ENCODE data around the gene CD53. TPM values are rescaled to one million over a fixed set of nuclear protein-coding genes. Genes with fewer than 3 reads are reported as not detected.

CD53 gene
- total RNA-seq, 1 donor from 2014 or later = not detected

GRCh38 chr1:110875216-110875731 lies 2.3 kb downstream of the CD53 start:
- no peak for DNase-seq (ENCODE audit: low read depth)

- DNase-seq (ENCODE audit: low read depth) = no peak
Measured at GRCh38 chr1:110876748-110877341, 3.9 kb downstream of the CD53 start.

GRCh38 chr1:110877364-110877763 lies 4.4 kb downstream of the CD53 start:
- no peak for DNase-seq (ENCODE audit: low read depth)

- DNase-seq (ENCODE audit: low read depth) = no peak
Measured at GRCh38 chr1:110877776-110878175, 4.8 kb downstream of the CD53 start.

GRCh38 chr1:110878591-110878990 lies 5.6 kb downstream of the CD53 start:
- DNase-seq (ENCODE audit: low read depth) = no peak

DNA sequence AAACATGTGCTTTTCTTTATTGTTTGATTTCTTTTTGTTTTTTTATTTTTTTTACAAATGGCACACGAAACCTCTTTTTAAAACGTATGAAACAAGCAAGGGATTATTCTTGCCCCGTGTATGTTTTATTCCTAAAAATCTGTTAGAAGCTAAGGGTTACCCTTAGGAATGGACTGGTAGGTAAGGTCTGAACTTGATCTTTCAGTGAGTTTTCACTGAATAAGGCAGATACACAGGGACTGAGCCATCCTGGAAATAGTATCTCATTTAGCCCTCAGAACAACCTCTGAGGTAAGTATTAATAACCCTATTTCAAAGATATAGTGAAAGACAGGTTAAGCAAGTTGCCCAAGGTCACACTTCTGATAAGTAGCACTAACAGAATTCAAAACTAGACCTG lies 6.0 kb downstream of the CD53 start:
- DNase-seq (ENCODE audit: low read depth) = no peak

DNA sequence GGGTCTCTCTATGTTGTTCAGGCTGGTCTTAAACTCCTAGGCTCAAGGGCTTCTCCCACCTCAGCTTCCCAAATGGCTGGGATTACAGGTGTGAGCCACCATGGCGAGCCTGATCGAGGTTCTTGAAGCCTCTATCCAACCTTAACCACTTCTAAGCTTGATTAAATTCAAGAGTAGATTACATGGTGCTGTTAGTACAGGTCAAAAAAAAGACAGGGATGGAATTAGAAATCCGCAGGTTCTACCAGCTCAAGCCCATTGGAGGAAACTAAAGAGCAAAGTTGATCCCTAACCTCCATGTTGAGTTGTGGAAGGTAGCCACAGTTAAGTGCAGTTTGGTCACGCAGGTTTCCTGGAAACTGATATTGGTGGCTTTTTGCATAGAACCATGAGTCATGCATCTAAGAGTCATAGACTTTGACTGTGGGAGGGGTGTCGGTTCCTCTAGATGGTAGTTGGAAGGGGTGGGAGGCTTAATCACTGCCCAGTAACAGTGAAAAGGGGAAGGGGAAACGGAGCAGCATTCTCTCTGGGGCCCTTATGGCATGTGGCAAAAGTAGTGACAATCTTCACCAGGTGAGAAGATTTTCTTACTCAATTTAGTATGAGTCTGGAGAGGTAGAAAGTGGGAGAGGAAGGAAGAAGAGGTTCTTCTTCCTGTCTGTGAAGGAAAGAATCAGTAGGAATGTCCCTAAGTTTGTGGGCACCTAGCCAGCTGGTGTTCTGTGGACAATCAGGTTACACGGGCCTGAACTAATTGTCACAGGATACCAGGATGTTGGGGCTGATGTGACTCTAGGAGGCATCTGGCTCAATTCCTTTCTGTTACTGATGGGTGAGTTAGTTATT lies 7.0 kb downstream of the CD53 start:
- no peak for DNase-seq (ENCODE audit: low read depth)

- no peak for DNase-seq (ENCODE audit: low read depth)
Measured at GRCh38 chr1:110880708-110881374, 7.9 kb downstream of the CD53 start.

- no peak for DNase-seq (ENCODE audit: low read depth)
Measured at GRCh38 chr1:110888049-110888448, 15.1 kb downstream of the CD53 start.

GRCh38 chr1:110888641-110889040 lies 15.7 kb downstream of the CD53 start:
- DNase-seq (ENCODE audit: low read depth) = no peak

GRCh38 chr1:110890474-110891196 lies 17.7 kb downstream of the CD53 start:
- no peak for DNase-seq (ENCODE audit: low read depth)

DNA sequence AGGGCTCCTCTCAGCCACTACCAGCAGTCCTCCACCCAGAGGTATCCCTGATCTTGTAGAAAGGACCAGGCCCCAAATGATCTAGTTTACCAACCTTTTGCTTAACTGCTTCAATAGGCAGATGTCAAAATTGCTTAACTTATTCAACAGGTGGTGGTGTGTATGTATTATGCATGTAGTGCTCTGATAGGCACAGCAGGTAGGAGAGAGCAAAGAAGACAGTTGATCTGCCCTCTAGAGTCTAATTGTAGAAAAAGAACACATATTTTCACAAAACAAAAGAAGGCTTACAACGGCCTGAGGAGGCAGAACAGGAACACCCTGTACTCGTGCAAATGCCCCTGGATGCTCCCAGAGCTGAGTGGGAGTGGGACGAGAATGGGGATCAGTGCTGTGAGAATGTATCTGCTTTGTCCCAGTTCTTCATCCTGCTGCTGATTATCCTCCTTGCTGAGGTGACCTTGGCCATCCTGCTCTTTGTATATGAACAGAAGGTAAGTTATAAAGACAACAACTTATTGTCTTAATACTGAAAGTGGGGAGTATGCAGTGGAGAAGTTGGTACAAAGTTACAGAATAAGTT lies 21.1 kb downstream of the CD53 start:
- no peak for DNase-seq (ENCODE audit: low read depth)

DNA sequence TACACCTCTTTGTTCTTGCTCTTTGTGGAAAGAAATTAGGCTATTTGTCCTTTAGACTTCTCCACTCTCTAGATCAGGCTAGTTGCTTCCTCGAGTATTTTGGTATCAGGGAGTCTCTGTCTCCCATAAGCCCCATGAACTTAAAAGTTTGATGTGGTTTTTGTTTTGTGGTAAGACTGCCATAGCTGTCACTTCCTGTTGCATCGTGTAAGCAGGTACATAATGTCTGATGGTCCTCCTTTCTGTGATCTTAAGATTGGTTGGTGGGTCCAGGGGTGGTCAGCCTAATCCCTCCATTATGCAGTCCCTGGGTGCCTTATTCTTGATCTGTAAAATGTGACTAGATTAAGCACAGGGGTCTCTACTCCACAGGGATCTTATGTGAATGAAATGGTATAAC lies 23.1 kb downstream of the CD53 start:
- DNase-seq (ENCODE audit: low read depth) = no peak

DNA sequence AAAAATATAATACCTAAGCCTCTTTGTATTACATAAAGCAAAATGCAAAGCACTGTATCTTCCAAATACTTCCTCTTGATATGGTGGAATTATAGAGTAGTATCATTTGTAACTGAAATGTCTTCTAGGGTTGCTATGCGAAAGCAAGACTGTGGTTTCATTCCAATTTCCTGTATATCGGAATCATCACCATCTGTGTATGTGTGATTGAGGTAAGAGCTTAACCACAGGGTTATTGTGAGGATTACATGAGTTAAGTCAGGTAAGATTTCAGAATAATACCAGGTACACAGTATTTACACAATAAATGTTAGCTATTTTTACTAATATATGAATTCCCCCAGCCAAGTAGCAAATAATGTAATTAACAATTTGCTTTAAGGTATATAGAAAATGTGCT lies 24.7 kb downstream of the CD53 start:
- DNase-seq (ENCODE audit: low read depth) = no peak

- DNase-seq (ENCODE audit: low read depth) = no peak
Measured at GRCh38 chr1:110898734-110899457, 25.9 kb downstream of the CD53 start.

DNA sequence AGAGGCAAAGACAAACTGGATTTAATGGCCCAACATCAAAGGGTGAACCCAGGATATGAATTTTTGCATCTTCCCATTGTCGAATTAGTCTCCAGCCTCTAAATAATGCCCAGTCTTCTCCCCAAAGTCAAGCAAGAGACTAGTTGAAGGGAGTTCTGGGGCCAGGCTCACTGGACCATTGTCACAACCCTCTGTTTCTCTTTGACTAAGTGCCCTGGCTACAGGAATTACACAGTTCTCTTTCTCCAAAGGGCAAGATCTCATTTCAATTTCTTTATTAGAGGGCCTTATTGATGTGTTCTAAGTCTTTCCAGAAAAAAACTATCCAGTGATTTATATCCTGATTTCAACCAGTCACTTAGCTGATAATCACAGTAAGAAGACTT lies 26.5 kb downstream of the CD53 start:
- no peak for DNase-seq (ENCODE audit: low read depth)

- no peak for DNase-seq (ENCODE audit: low read depth)
Measured at GRCh38 chr1:110902820-110903463, 30.0 kb downstream of the CD53 start.

GRCh38 chr1:110903853-110904500 lies 31.0 kb downstream of the CD53 start:
- no peak for DNase-seq (ENCODE audit: low read depth)

- no peak for DNase-seq (ENCODE audit: low read depth)
Measured at GRCh38 chr1:110912784-110913183, 39.8 kb downstream of the CD53 start.
